Transverse colon (tissue), 4 donors: ENCODE data around the gene CLEC3B.

Experiments
- POLR2AphosphoS5 ChIP-seq, 3 donors: sonication (generic); formaldehyde crosslinking; IDR thresholded peaks; one replicate each; pipeline ENCODE4 v1.6.1; 2016; ENCODE audit warnings: antibody characterized with exemption in 3 of 3
- TF ChIP-seq, protein P1 (sequence below), 5 experiments: fragments of 200-600 bp in 3 of 5; fragments of 450-650 bp in 2 of 5; sonication (generic) in 3 of 5; IDR thresholded peaks; 1 replicate in 2 of 5; 2 replicates in 3 of 5; pipeline ENCODE4 v1.5.1; 2016 to 2017; ENCODE audit warnings: antibody characterized with exemption in 5 of 5, inconsistent platforms in 3 of 5, mild to moderate bottlenecking in 2 of 5, moderate library complexity in 1 of 5

DNA sequence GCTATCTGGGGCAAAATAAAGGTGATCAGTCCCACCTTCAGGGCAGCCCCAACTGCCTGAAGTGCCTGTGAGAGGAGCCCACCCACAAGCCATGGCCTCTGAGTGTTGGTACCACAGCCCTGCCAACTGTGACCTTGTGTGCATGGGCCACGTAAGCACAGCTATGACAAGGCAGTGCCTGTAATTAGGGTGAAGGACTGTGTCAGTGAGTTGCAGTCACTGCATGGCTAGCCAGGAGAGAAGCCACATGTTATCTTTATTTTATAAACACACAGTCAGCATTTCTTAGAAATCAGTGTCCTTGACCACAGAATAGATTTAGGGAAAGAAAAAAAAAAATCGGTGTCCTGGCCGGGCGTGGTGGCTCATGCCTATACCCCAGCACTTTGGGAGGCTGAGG lies 25.3 kb upstream of the CLEC3B start:
- TF ChIP-seq, protein P1, sequence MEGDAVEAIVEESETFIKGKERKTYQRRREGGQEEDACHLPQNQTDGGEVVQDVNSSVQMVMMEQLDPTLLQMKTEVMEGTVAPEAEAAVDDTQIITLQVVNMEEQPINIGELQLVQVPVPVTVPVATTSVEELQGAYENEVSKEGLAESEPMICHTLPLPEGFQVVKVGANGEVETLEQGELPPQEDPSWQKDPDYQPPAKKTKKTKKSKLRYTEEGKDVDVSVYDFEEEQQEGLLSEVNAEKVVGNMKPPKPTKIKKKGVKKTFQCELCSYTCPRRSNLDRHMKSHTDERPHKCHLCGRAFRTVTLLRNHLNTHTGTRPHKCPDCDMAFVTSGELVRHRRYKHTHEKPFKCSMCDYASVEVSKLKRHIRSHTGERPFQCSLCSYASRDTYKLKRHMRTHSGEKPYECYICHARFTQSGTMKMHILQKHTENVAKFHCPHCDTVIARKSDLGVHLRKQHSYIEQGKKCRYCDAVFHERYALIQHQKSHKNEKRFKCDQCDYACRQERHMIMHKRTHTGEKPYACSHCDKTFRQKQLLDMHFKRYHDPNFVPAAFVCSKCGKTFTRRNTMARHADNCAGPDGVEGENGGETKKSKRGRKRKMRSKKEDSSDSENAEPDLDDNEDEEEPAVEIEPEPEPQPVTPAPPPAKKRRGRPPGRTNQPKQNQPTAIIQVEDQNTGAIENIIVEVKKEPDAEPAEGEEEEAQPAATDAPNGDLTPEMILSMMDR (IDR thresholded peaks at IDR 0.05), result no peak
- TF ChIP-seq POLR2AphosphoS5 (IDR thresholded peaks at IDR 0.05), result no peak
